Tibial nerve (tissue), 3 donors: Measurements from ENCODE around the gene SNTB2.

ENCODE experiments used
- POLR2A ChIP-seq, 2 donors: fragments of 450-650 bp; IDR thresholded peaks; one replicate each; pipeline ENCODE4 v1.6.1; 2017; ENCODE audit warnings: antibody characterized with exemption in 2 of 2, mild to moderate bottlenecking in 2 of 2, moderate library complexity in 2 of 2
- TF ChIP-seq, protein P1 (sequence below), 5 experiments: fragments of 200-600 bp in 3 of 5; fragments of 450-650 bp in 2 of 5; sonication (generic) in 3 of 5; IDR thresholded peaks; one replicate each; pipeline ENCODE4 v1.5.1; 2016 to 2019; ENCODE audit warnings: antibody characterized with exemption in 5 of 5, mild to moderate bottlenecking in 3 of 5, moderate library complexity in 2 of 5

DNA sequence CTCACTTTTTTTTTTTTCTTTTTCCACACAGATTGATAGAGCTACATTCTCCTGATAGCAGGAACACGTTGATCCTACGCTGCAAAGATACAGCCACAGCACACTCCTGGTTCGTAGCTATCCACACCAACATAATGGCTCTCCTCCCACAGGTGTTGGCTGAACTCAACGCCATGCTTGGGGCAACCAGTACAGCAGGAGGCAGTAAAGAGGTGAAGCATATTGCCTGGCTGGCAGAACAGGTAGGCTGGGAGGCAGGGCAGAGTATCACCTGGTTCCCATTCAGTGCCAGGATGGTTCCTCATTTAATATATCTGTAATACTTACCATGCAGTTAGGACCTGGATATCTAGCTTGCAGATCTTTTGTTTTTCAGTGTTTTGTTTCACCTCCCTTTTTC, 73.1 kb downstream of the SNTB2 start:
- no peak for TF ChIP-seq POLR2A (IDR thresholded peaks at IDR 0.05)
- TF ChIP-seq, protein P1, sequence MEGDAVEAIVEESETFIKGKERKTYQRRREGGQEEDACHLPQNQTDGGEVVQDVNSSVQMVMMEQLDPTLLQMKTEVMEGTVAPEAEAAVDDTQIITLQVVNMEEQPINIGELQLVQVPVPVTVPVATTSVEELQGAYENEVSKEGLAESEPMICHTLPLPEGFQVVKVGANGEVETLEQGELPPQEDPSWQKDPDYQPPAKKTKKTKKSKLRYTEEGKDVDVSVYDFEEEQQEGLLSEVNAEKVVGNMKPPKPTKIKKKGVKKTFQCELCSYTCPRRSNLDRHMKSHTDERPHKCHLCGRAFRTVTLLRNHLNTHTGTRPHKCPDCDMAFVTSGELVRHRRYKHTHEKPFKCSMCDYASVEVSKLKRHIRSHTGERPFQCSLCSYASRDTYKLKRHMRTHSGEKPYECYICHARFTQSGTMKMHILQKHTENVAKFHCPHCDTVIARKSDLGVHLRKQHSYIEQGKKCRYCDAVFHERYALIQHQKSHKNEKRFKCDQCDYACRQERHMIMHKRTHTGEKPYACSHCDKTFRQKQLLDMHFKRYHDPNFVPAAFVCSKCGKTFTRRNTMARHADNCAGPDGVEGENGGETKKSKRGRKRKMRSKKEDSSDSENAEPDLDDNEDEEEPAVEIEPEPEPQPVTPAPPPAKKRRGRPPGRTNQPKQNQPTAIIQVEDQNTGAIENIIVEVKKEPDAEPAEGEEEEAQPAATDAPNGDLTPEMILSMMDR (IDR thresholded peaks at IDR 0.05): no peak
